ENCODE data around the gene ZNF28.
"Not testable (repeated sequence)": the region's sequence is repeated elsewhere in the genome, so short reads cannot be mapped to it uniquely, and the experiment has no call there.

ZNF28 gene

GRCh38 chr19:52778811-52779210 lies 42.6 kb downstream of the ZNF28 start:
- peak in 1 of 5 donors; percentile 25 for DNase-seq

- not testable (repeated sequence) for DNase-seq
These were observed 65.0 kb downstream of the ZNF28 start for GRCh38 chr19:52756447-52756846.

GRCh38 chr19:52749780-52750179 lies 71.7 kb downstream of the ZNF28 start:
- no peak for DNase-seq

GRCh38 chr19:52748336-52748950 lies 73.0 kb downstream of the ZNF28 start:
- no peak for DNase-seq

All from T-helper 1 cell (primary cell).